ENCODE measurements around the gene ENTPD8. TPM values are rescaled to one million over a fixed set of nuclear protein-coding genes. Genes with fewer than 3 reads are reported as not detected.

Gene ENTPD8
- total RNA-seq, 2 experiments from 2014 or later: not detected

GRCh38 chr9:137462986-137463930 lies 22.1 kb upstream of the ENTPD8 start:
- ChIA-PET CTCF (ENCODE audit: unreplicated experiment) (no interaction called here), POLR2A (interaction anchor here (1.2 kb wide), 1 partner anchor 41 kb away, joined by 3 read pairs; no protein-coding TSS in a partner anchor)
- TF ChIP-seq EZH2phosphoT487 (IDR thresholded peaks at IDR 0.05; ENCODE audit: borderline replicate concordance, low read depth, low read length) (no peak), CTCF (conservative IDR thresholded peaks at IDR 0.05; ENCODE audit: low read length) (no peak)
- BruUV-seq (replicated peaks): no TSS peak
- Histone ChIP-seq H3K4me1 (ENCODE audit: insufficient read depth, low read length, poor library complexity, severe bottlenecking) (peaks cover 31% of the 10 kb centered on the region), H3K4me2 (ENCODE audit: low read length) (no peak overlapping the region), H3K27ac (ENCODE audit: low read depth, low read length, poor library complexity, severe bottlenecking) (no peak overlapping the region), H3K36me3 (ENCODE audit: insufficient read depth, low read length) (no peaks in the 10 kb centered on the region), H3K9me2 (ENCODE audit: insufficient read depth, low read length) (no peaks in the 10 kb centered on the region), H2AFZ (ENCODE audit: low read length) (no peak overlapping the region), H3K9me3 (ENCODE audit: low read length) (no peaks in the 10 kb centered on the region), H3K4me3 (ENCODE audit: low read depth, low read length, poor library complexity, severe bottlenecking) (no peak overlapping the region), H4K20me1 (ENCODE audit: insufficient read depth, low read length) (no peaks in the 10 kb centered on the region), H3K79me2 (ENCODE audit: insufficient read depth, low read depth, low read length) (no peaks in the 10 kb centered on the region)
- DNase-seq (ENCODE audit: low spot score): no peak
- intact Hi-C loops (cut with micrococcal nuclease; ENCODE audit: unreplicated experiment): no loop called here

- no peaks in the 10 kb centered on the region for H3K9me3 ChIP-seq (ENCODE audit: low read length)
- ChIA-PET CTCF (ENCODE audit: unreplicated experiment) (no interaction called here), POLR2A (interaction anchor here (1.2 kb wide), 1 partner anchor 40 kb away, joined by 3 read pairs; no protein-coding TSS in a partner anchor)
- TF ChIP-seq CTCF (conservative IDR thresholded peaks at IDR 0.05; ENCODE audit: low read length) (no peak), EZH2phosphoT487 (IDR thresholded peaks at IDR 0.05; ENCODE audit: borderline replicate concordance, low read depth, low read length) (no peak)
- H3K36me3 ChIP-seq (ENCODE audit: insufficient read depth, low read length): no peaks in the 10 kb centered on the region
- H3K4me3 ChIP-seq (ENCODE audit: low read depth, low read length, poor library complexity, severe bottlenecking): peak overlapping the region; percentile 42
- intact Hi-C loops (cut with micrococcal nuclease; ENCODE audit: unreplicated experiment): no loop called here
- peak overlapping the region; percentile 53 for H3K4me2 ChIP-seq (ENCODE audit: low read length)
- no TSS peak for BruUV-seq (replicated peaks)
- DNase-seq (ENCODE audit: low spot score): no peak
- H3K27ac ChIP-seq (ENCODE audit: low read depth, low read length, poor library complexity, severe bottlenecking): peak overlapping the region; percentile 54
- H3K9me2 ChIP-seq (ENCODE audit: insufficient read depth, low read length): no peaks in the 10 kb centered on the region
- peaks cover 34% of the 10 kb centered on the region for H3K4me1 ChIP-seq (ENCODE audit: insufficient read depth, low read length, poor library complexity, severe bottlenecking)
- peak overlapping the region; percentile 40; the same call in 1 of the 2 replicates for H2AFZ ChIP-seq (ENCODE audit: low read length)
- H3K79me2 ChIP-seq (ENCODE audit: insufficient read depth, low read depth, low read length): no peaks in the 10 kb centered on the region
- H4K20me1 ChIP-seq (ENCODE audit: insufficient read depth, low read length): no peaks in the 10 kb centered on the region
These were observed 21.3 kb upstream of the ENTPD8 start for GRCh38 chr9:137462396-137462985.
